ENCODE measurements around the gene SPARC.
A peak's percentile ranks its signal among the peaks of the same experiment; 100 is the strongest.

The SPARC gene

GRCh38 chr5:151614565-151614964, 72.2 kb downstream of the SPARC start:
- H3K9me3 ChIP-seq (ENCODE audit: insufficient read depth, low read length) = no peaks in the 10 kb centered on the region
- H3K27me3 ChIP-seq (ENCODE audit: low read depth, low read length) = peaks cover 4% of the 10 kb centered on the region; the same call in 1 of the 2 replicates
- peaks cover 23% of the 10 kb centered on the region for H3K4me1 ChIP-seq (ENCODE audit: low read length)
- H3K4me3 ChIP-seq (ENCODE audit: low read length) = no peak overlapping the region
- H3K9ac ChIP-seq (ENCODE audit: low read length) = no peak overlapping the region
- no peak overlapping the region for H3K4me2 ChIP-seq (ENCODE audit: low read length)
- no peaks in the 10 kb centered on the region for H4K20me1 ChIP-seq (ENCODE audit: insufficient read depth, low read length)
- TF ChIP-seq CTCF (IDR thresholded peaks at IDR 0.05; ENCODE audit: low read depth, low read length) = no peak
- TF ChIP-seq EZH2phosphoT487 (IDR thresholded peaks at IDR 0.05; ENCODE audit: low read depth) = no peak
- H3K27ac ChIP-seq (ENCODE audit: low read length) = no peak overlapping the region
- no peak overlapping the region for H2AFZ ChIP-seq (ENCODE audit: low read depth, low read length)
- H3K36me3 ChIP-seq (replicated peaks; ENCODE audit: low read depth, low read length) = no peaks in the 10 kb centered on the region
- no peaks in the 10 kb centered on the region for H3K79me2 ChIP-seq (ENCODE audit: low read length)

GRCh38 chr5:151612689-151613427, 73.9 kb downstream of the SPARC start:
- H3K4me2 ChIP-seq (ENCODE audit: low read length) = peak overlapping the region; percentile 48
- H2AFZ ChIP-seq (ENCODE audit: low read depth, low read length) = peak overlapping the region; percentile 53; the same call in 1 of the 2 replicates
- no peak overlapping the region for H3K4me3 ChIP-seq (ENCODE audit: low read length)
- H4K20me1 ChIP-seq (ENCODE audit: insufficient read depth, low read length) = no peaks in the 10 kb centered on the region
- no peaks in the 10 kb centered on the region for H3K9me3 ChIP-seq (ENCODE audit: insufficient read depth, low read length)
- H3K27me3 ChIP-seq (ENCODE audit: low read depth, low read length) = no peaks in the 10 kb centered on the region
- no peaks in the 10 kb centered on the region for H3K79me2 ChIP-seq (ENCODE audit: low read length)
- H3K4me1 ChIP-seq (ENCODE audit: low read length) = peaks cover 23% of the 10 kb centered on the region
- no peak overlapping the region for H3K27ac ChIP-seq (ENCODE audit: low read length)
- no peaks in the 10 kb centered on the region for H3K36me3 ChIP-seq (replicated peaks; ENCODE audit: low read depth, low read length)
- H3K9ac ChIP-seq (ENCODE audit: low read length) = no peak overlapping the region
- TF ChIP-seq EZH2phosphoT487 (IDR thresholded peaks at IDR 0.05; ENCODE audit: low read depth) (no peak), CTCF (IDR thresholded peaks at IDR 0.05; ENCODE audit: low read depth, low read length) (no peak)

GRCh38 chr5:151611127-151611775, 75.5 kb downstream of the SPARC start:
- no peaks in the 10 kb centered on the region for H3K36me3 ChIP-seq (replicated peaks; ENCODE audit: low read depth, low read length)
- peak overlapping the region; percentile 48; the same call in 1 of the 2 replicates for H3K4me2 ChIP-seq (ENCODE audit: low read length)
- H2AFZ ChIP-seq (ENCODE audit: low read depth, low read length) = peak overlapping the region; percentile 86
- H3K4me1 ChIP-seq (ENCODE audit: low read length) = peaks cover 23% of the 10 kb centered on the region
- no peak overlapping the region for H3K4me3 ChIP-seq (ENCODE audit: low read length)
- H3K9me3 ChIP-seq (ENCODE audit: insufficient read depth, low read length) = no peaks in the 10 kb centered on the region
- no peak overlapping the region for H3K9ac ChIP-seq (ENCODE audit: low read length)
- no peak overlapping the region for H3K27ac ChIP-seq (ENCODE audit: low read length)
- H3K79me2 ChIP-seq (ENCODE audit: low read length) = no peaks in the 10 kb centered on the region
- TF ChIP-seq CTCF (IDR thresholded peaks at IDR 0.05; ENCODE audit: low read depth, low read length) (no peak), EZH2phosphoT487 (IDR thresholded peaks at IDR 0.05; ENCODE audit: low read depth) (no peak)
- H3K27me3 ChIP-seq (ENCODE audit: low read depth, low read length) = no peaks in the 10 kb centered on the region; the same call in 1 of the 2 replicates
- H4K20me1 ChIP-seq (ENCODE audit: insufficient read depth, low read length) = no peaks in the 10 kb centered on the region

Data from OCI-LY3 (cell line).